Adrenal gland (tissue), 5 donors: ENCODE data around the gene AMPD1.

Experiments
- CTCF ChIP-seq, 6 experiments: fragments of 450-650 bp in 4 of 6; fragments of 200-600 bp in 2 of 6; sonication (generic) in 1 of 6; IDR thresholded peaks; 1 replicate in 5 of 6; 2 replicates in 1 of 6; pipeline versions ENCODE4 v1.5.1 to v1.8.0; 2016 to 2021; ENCODE audit warnings: antibody characterized with exemption in 6 of 6, mild to moderate bottlenecking in 2 of 6, moderate library complexity in 1 of 6
- POLR2A ChIP-seq, 2 donors: fragments of 450-650 bp; IDR thresholded peaks; one replicate each; pipeline ENCODE4 v1.6.1; 2017; ENCODE audit warnings: antibody characterized with exemption in 2 of 2, mild to moderate bottlenecking in 2 of 2, moderate library complexity in 1 of 2
- donor health status: DM: no; HTN: no; CAD: no.

- TF ChIP-seq CTCF (IDR thresholded peaks at IDR 0.05) = no peak
- no peak for TF ChIP-seq POLR2A (IDR thresholded peaks at IDR 0.05)
Observed at GRCh38 chr1:114666954-114667353, 28.4 kb downstream of the AMPD1 start.
